HepG2 (cell line): ENCODE data around the gene SCYGR5. TPM values are rescaled to one million over a fixed set of nuclear protein-coding genes. Genes with fewer than 3 reads are reported as not detected.

Experiments
- FOSL1 ChIP-seq: sonication (generic); formaldehyde crosslinking; IDR thresholded peaks from 2 replicates; pipeline ENCODE4 v1.9.0; 2021; ENCODE audit warnings: missing genetic modification reagents, borderline replicate concordance
- FOXK1 ChIP-seq: sonication (generic); formaldehyde crosslinking; IDR thresholded peaks from 2 replicates; pipeline ENCODE4 v1.4.0; 2020; ENCODE audit warnings: low read depth, missing genetic modification reagents, borderline replicate concordance
- GRHL1 ChIP-seq: sonication (generic); formaldehyde crosslinking; conservative IDR thresholded peaks from 2 replicates; pipeline ENCODE4 v1.8.0; 2022; ENCODE audit warnings: missing genetic modification reagents
- HNF4A ChIP-seq: sonication (generic); formaldehyde crosslinking; IDR thresholded peaks from 2 replicates; pipeline ENCODE4 v1.4.0; 2020; ENCODE audit warnings: missing genetic modification reagents
- KAT2B ChIP-seq: fragments of 150-350 bp; IDR thresholded peaks from 2 replicates; pipeline ENCODE4 v1.6.1; 2014; ENCODE audit warnings: low read depth, low read length, borderline replicate concordance
- KLF12 ChIP-seq: sonication (generic); formaldehyde crosslinking; IDR thresholded peaks from 2 replicates; pipeline ENCODE4 v1.4.0; 2020; ENCODE audit warnings: missing genetic modification reagents, borderline replicate concordance
- MAFF ChIP-seq: IDR thresholded peaks from 2 replicates; pipeline ENCODE4 v1.6.1; 2011; ENCODE audit warnings: low read depth, low read length, improper control_type of control experiment
- PHF5A ChIP-seq: IDR thresholded peaks from one replicate; pipeline ENCODE4 v1.6.1; 2018; ENCODE audit warnings: low read depth, missing genetic modification reagents; ENCODE audit not compliant: unreplicated experiment
- RARA ChIP-seq: IDR thresholded peaks from 2 replicates; pipeline ENCODE4 v1.6.1; 2016; ENCODE audit warnings: missing genetic modification reagents, missing compliant biosample characterization
- RCOR2 ChIP-seq: IDR thresholded peaks from 2 replicates; pipeline ENCODE4 v1.6.1; 2016; ENCODE audit warnings: missing biosample characterization, missing genetic modification reagents
- TFDP1 ChIP-seq: IDR thresholded peaks from 2 replicates; pipeline ENCODE4 v1.6.1; 2016; ENCODE audit warnings: missing compliant biosample characterization, missing genetic modification reagents, borderline replicate concordance
- ZHX1 ChIP-seq: sonication (generic); formaldehyde crosslinking; IDR thresholded peaks from 2 replicates; pipeline ENCODE4 v1.8.1; 2022; ENCODE audit warnings: low read depth, mild to moderate bottlenecking, missing genetic modification reagents
- ZMAT3 ChIP-seq: sonication (generic); formaldehyde crosslinking; conservative IDR thresholded peaks from 2 replicates; pipeline ENCODE4 v1.7.0; 2021; ENCODE audit warnings: missing genetic modification reagents
- ZNF329 ChIP-seq: sonication (generic); formaldehyde crosslinking; IDR thresholded peaks from 2 replicates; pipeline ENCODE4 v1.9.0; 2021; ENCODE audit warnings: low read depth, mild to moderate bottlenecking, missing genetic modification reagents
- ZNF713 ChIP-seq: sonication (generic); formaldehyde crosslinking; IDR thresholded peaks from 2 replicates; pipeline ENCODE4 v1.4.0; 2020; ENCODE audit warnings: mild to moderate bottlenecking, missing genetic modification reagents
- ZSCAN25 ChIP-seq: sonication (generic); formaldehyde crosslinking; IDR thresholded peaks from 2 replicates; pipeline ENCODE4 v1.8.0; 2022; ENCODE audit warnings: mild to moderate bottlenecking, missing genetic modification reagents
- polyA plus RNA-seq, 8 experiments: library from polyadenylated mRNA; depleted of rRNA in 3 of 8; stranded (reverse) in 7 of 8; unstranded in 1 of 8; fragments of >200 nt; fragmentation: Illumina TruSeq in 4 of 8; extraction: Trizol in 4 of 8; gene quantifications; 2 replicates each; pipeline versions ENCODE4 v1.2.1 to v1.2.3, GENCODE V29; 2011 to 2016; ENCODE audit warnings: low read depth in 4 of 8, missing spikeins in 1 of 8, mixed read lengths in 1 of 8; ENCODE audit not compliant: insufficient read depth in 1 of 8
- total RNA-seq, 5 experiments: library from RNA; depleted of rRNA; stranded (reverse); fragments of >200 nt; fragmentation: Illumina TruSeq; extraction: Trizol; gene quantifications; 2 replicates each; pipeline ENCODE4 v1.2.3, GENCODE V29; 2016; ENCODE audit warnings: low read depth in 1 of 5
- TF ChIP-seq, protein P1 (sequence below): sonication (generic); formaldehyde crosslinking; IDR thresholded peaks from 2 replicates; pipeline ENCODE4 v1.4.0; 2020; ENCODE audit warnings: low read depth, missing genetic modification reagents
- TF ChIP-seq, protein P2 (sequence below): sonication (generic); formaldehyde crosslinking; IDR thresholded peaks from 2 replicates; pipeline ENCODE4 v1.5.0; 2020; ENCODE audit warnings: missing genetic modification reagents
- TF ChIP-seq, protein P3 (sequence below): sonication (generic); formaldehyde crosslinking; IDR thresholded peaks from 2 replicates; pipeline ENCODE4 v1.8.0; 2022; ENCODE audit warnings: mild to moderate bottlenecking, missing genetic modification reagents, moderate library complexity

The SCYGR5 gene
- total and polyA plus RNA-seq, 2 of the 13 experiments (the other 11 are each of a cell fraction or from before 2014, with no cell fraction given) = not detected

DNA sequence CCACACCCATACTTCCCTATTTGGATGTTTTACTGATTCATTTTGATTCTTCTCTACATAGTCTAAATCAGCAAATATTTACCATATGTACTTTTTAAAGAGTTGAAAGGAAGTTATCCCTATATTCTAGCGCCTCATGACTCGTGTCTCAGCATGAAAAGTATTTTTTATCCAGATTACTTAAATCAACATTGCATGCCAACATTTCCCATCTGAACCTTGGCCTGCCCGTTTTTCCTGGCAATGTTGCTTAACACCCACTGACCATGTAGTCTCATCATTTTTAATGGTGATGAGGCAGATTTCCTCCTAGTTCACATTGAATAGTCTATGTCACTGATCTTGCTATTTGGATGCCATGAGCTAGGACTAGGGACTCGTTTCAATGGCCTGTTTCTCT is 13.2 kb upstream of the SCYGR5 start (continued):
- TF ChIP-seq, protein P1, sequence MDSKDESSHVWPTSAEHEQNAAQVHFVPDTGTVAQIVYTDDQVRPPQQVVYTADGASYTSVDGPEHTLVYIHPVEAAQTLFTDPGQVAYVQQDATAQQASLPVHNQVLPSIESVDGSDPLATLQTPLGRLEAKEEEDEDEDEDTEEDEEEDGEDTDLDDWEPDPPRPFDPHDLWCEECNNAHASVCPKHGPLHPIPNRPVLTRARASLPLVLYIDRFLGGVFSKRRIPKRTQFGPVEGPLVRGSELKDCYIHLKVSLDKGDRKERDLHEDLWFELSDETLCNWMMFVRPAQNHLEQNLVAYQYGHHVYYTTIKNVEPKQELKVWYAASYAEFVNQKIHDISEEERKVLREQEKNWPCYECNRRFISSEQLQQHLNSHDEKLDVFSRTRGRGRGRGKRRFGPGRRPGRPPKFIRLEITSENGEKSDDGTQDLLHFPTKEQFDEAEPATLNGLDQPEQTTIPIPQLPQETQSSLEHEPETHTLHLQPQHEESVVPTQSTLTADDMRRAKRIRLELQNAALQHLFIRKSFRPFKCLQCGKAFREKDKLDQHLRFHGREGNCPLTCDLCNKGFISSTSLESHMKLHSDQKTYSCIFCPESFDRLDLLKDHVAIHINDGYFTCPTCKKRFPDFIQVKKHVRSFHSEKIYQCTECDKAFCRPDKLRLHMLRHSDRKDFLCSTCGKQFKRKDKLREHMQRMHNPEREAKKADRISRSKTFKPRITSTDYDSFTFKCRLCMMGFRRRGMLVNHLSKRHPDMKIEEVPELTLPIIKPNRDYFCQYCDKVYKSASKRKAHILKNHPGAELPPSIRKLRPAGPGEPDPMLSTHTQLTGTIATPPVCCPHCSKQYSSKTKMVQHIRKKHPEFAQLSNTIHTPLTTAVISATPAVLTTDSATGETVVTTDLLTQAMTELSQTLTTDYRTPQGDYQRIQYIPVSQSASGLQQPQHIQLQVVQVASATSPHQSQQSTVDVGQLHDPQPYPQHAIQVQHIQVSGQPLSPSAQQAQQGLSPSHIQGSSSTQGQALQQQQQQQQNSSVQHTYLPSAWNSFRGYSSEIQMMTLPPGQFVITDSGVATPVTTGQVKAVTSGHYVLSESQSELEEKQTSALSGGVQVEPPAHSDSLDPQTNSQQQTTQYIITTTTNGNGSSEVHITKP = no peak
- TF ChIP-seq FOSL1 (CRISPR knock-in tag) (no peak), ZSCAN25 (CRISPR knock-in tag) (no peak), RARA (CRISPR knock-in tag) (peak; percentile 58), TFDP1 (CRISPR knock-in tag) (no peak), FOXK1 (CRISPR knock-in tag) (no peak), ZNF713 (CRISPR knock-in tag) (no peak), GRHL1 (CRISPR knock-in tag) (no peak), ZMAT3 (CRISPR knock-in tag) (no peak), KLF12 (no peak), MAFF (peak; percentile 49; the same call in 1 of the 2 replicates), ZHX1 (CRISPR knock-in tag) (no peak), HNF4A (CRISPR knock-in tag) (peak; percentile 53; the same call in 1 of the 2 replicates), ZNF329 (CRISPR knock-in tag) (no peak), KAT2B (no peak), RCOR2 (no peak), PHF5A (CRISPR knock-in tag) (no peak)
- TF ChIP-seq, protein P2, sequence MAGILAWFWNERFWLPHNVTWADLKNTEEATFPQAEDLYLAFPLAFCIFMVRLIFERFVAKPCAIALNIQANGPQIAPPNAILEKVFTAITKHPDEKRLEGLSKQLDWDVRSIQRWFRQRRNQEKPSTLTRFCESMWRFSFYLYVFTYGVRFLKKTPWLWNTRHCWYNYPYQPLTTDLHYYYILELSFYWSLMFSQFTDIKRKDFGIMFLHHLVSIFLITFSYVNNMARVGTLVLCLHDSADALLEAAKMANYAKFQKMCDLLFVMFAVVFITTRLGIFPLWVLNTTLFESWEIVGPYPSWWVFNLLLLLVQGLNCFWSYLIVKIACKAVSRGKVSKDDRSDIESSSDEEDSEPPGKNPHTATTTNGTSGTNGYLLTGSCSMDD (CRISPR knock-in tag) = no peak
- TF ChIP-seq, protein P3, sequence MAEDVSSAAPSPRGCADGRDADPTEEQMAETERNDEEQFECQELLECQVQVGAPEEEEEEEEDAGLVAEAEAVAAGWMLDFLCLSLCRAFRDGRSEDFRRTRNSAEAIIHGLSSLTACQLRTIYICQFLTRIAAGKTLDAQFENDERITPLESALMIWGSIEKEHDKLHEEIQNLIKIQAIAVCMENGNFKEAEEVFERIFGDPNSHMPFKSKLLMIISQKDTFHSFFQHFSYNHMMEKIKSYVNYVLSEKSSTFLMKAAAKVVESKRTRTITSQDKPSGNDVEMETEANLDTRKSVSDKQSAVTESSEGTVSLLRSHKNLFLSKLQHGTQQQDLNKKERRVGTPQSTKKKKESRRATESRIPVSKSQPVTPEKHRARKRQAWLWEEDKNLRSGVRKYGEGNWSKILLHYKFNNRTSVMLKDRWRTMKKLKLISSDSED (CRISPR knock-in tag) = no peak
